Posterior vena cava (tissue), 2 donors: Measurements from ENCODE around the gene PGAP3. TPM values are rescaled to one million over a fixed set of nuclear protein-coding genes. Genes with fewer than 3 reads are reported as not detected.
"Not testable (repeated sequence)": the region's sequence is repeated elsewhere in the genome, so short reads cannot be mapped to it uniquely, and the experiment has no call there.

Source experiments
- DNase-seq: peaks from one replicate; pipeline ENCODE4 v3.0.0-alpha.2; 2020; ENCODE audit warnings: low spot score
- intact Hi-C, 2 donors: fragments of 100-400 bp; cut with DNase I; formaldehyde crosslinking; loops; one replicate each; pipeline versions ENCODE4 v1.14.1 to v1.14.2; 2022 to 2023
- total RNA-seq, 2 donors: library from RNA; stranded (reverse); fragmentation: NEBNext Ultra II Directional; extraction: Animal tissue kit (Norgen Biotek cat#: 25700); gene quantifications; one replicate each; pipeline ENCODE4 v1.2.1, GENCODE V29; 2021
- donor health status: DM: yes; HTN: yes; CAD: no.
- donor health status: DM: yes; HTN: yes; CAD: no.

The PGAP3 gene
- total RNA-seq, 2 donors from 2014 or later: 12.0 to 12.3 TPM

DNA sequence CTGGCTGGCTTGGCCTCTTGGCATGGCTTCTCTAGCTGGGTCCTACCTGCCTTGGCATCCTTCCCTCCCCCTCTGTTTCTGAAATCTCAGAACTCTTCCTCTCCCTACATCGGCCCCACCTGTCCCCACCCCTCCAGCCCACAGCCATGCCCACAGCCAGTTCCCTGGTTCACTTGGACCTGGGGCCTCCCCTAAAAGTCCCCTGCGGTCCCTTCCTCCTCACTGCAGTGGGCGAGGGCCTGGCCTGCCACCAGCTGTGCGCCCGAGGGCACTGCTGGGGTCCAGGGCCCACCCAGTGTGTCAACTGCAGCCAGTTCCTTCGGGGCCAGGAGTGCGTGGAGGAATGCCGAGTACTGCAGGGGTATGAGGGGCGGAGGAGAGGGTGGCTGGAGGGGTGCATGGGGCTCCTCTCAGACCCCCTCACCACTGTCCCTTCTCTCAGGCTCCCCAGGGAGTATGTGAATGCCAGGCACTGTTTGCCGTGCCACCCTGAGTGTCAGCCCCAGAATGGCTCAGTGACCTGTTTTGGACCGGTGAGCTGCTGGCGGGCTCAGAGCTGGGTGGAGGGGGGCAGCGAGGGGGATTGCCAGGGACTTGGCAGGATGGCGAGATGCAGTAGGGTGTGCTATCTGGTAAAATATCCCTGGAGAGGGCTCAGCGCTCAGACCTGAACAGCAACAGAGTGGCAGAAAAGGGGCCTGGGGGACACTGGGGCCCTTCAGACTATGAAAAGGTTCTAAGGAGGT, 28.4 kb upstream of the PGAP3 start:
- DNase-seq: no peak

DNA sequence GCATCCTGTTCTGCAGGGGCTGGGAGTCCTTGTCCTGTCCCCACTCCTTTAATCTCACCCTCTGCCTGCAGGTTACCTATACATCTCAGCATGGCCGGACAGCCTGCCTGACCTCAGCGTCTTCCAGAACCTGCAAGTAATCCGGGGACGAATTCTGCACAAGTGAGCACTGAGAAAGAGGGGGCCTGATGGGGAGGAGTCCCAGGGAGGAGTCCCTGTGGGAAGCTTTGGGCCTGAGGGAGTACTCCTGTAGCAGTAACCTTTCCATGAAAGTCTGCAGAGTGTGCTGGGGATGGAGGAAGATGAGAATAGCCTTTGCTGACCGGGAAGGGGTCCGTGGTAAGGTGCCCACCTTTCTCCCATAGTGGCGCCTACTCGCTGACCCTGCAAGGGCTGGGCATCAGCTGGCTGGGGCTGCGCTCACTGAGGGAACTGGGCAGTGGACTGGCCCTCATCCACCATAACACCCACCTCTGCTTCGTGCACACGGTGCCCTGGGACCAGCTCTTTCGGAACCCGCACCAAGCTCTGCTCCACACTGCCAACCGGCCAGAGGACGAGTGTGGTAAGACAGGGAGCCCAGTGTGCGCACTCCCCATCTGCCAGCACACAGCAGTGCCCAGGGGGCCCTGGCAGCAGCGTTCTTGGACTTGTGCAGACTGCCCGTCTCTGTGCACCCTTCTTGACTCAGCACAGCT, 27.7 kb upstream of the PGAP3 start:
- DNase-seq: no peak
- intact Hi-C loops: no loop called here

More for the DNA sequence above, 28.4 kb upstream of the PGAP3 start:
- intact Hi-C loops: no loop called here

DNA sequence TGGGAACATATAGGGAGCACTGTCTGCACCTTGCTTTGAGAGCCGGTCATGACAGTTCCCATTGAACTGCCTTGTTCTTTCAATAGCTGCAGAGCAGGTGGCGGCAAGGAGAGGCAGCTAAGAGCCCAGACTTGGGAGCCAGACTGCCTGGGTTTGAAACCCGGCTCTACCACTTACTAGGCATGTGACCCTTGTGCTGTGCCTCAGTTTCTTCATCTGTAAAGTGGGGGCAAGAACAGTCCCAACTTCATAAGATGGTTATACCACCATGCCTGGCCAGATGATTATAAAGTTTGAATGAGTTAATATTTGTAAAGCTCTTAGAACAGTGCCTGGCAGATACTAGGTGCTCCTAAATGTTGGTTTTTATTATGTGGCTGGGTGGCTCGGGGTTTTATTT, 26.4 kb upstream of the PGAP3 start:
- DNase-seq: no peak

GRCh38 chr17:39711851-39712250, 24.0 kb upstream of the PGAP3 start:
- intact Hi-C loops: no loop called here
- no peak for DNase-seq

More for the DNA sequence above, 26.4 kb upstream of the PGAP3 start:
- intact Hi-C loops: no loop called here

- intact Hi-C loops, DNase-seq: not testable (repeated sequence)
These were observed 23.2 kb upstream of the PGAP3 start for GRCh38 chr17:39711071-39711470.

GRCh38 chr17:39709998-39710964, 22.4 kb upstream of the PGAP3 start:
- intact Hi-C loops: loop anchor here in 1 of 2 donors (1.0 kb wide), 1 partner anchor 21 kb away; no protein-coding TSS in a partner anchor
- DNase-seq: no peak

- intact Hi-C loops: no loop called here
- no peak for DNase-seq
These were observed 21.6 kb upstream of the PGAP3 start for GRCh38 chr17:39709319-39709997.

GRCh38 chr17:39706921-39707337, 19.1 kb upstream of the PGAP3 start:
- intact Hi-C loops: no loop called here
- no peak for DNase-seq

GRCh38 chr17:39706383-39706782, 18.5 kb upstream of the PGAP3 start:
- no peak for DNase-seq
- intact Hi-C loops: no loop called here

DNA sequence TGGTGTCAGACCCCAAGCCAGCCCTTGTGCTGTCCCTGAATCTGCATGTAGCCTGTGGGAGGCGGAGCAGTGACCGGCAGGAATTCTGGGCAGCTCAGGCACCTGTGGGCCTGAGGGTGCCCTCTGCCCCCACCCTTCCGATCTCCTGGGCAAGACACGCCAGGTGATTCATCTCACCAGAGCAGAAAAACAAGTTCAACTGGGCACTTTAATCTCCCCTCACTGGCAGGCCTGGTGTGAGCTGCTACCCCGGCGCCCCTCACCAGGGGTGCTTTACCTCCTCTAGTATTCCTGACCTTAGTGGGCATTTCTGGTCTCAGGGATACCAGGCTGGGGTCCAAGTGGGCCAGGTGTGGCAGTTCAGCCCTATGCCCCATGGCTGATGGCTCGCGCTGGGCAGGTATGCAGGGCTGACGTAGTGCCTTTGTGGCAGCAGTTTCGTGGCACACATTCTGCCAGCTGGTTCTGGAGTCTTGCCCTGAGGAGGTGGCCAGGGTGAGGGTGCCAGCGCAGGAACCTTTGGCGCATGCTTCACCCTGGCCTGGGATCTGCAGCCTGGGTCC, 18.0 kb upstream of the PGAP3 start:
- DNase-seq: no peak
- intact Hi-C loops: no loop called here

DNA sequence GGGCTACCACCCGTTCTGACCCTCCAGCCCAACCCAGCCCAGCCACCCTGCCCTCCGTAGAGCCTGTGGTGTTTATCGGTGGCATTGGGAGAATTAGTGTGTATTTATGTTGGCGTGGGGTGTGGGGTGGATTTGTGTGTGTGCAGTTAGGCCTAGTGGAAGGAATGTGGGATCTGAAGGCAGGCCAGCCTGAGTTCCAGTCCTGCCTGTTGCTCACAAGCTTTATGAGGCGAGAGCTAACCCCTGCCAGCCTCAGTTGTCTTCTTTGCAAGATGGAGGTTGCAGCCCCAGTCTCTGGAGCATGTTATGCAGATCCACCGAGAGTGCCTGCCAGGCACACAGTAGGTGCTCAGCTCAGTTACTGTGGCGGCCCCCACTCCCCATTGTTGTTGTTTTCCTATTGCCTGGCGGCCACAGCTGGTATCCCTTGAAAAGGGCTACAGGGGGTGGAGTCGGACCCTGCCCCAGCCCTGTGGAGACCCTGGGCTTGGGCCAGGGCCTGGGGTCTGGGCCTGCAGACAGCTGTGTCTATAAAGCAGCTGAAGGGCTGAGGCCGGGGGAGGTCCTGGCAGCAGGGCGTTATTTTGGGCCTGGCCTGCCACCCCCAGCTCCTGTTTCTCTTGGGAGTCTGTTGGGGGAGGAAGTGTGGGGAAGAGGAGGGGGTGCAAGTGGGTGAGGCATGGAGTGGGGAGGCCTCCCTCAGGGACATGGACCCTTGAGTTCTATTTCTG, 17.1 kb upstream of the PGAP3 start:
- no peak for DNase-seq

DNA sequence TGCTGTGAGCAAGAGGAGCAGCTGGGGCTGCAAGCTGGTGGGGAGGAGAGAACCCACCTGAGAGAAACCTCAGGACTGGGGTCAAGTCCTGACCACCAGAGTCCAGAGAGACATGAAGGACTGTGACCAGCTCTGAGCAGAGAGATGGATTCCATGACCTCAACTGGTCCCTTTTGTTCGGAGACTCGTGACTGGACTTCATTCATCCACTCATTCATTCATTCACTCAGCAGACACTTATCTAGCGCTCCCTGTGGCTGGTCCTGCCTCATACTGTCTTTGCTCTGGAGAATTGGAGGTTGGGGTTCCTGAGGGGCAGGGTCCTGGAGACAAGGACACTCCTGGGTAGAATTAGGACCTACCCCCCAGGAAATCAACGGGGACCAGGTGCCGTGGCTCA, 16.1 kb upstream of the PGAP3 start:
- intact Hi-C loops: loop anchor here in 1 of 2 donors (5.0 kb wide), 1 partner anchor 792 kb away; no protein-coding TSS in a partner anchor
- DNase-seq: no peak

More for the DNA sequence above, 17.1 kb upstream of the PGAP3 start:
- intact Hi-C loops: loop anchor here in 1 of 2 donors (5.0 kb wide), 1 partner anchor 793 kb away; no protein-coding TSS in a partner anchor

DNA sequence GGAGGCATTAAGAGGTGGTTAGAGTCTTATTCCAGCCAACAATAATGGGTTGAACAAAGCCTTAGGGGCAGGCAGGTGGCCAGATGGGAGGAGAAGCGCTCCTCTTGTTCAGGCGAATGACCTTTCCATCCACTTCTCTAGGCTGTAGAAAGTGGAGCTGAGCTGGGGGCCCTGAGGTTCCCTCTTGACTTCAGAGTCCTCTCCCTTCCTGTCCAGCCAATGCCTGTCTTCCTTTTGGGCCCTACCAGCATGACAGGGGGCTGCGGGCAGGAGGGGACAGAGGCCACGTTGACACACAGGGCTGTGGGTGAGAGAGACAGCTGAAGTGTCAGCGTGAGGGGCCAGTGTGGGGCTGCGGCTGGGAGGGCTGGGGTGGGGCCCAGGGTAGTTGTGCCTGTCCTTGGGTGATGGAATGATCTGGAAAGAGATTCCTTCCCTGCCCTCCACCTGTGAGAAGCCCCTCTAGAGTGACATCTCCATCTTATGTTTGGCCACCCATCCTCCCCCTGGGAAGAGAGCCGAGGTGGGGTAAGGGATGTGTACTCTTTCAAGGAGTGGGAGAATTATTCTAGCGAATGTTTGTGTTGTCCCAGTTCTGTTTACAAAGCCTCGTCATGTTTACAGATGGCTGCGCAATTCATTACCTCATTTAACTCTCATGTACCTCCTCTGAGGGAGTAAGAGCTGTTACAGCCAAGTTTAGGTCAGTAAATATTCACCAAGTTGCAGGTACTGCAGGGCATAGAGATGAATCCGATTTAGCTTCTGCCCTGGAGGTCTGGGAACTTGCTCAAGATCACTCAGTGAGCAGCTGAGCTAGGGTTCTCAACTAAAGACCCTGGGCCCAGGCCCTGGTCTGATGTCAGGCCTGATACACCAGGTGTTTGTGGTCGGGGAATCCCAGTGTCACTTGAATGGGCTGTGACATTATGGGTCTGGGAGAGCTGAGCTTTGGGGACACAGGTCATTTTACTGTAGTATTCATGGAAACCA, 15.3 kb upstream of the PGAP3 start:
- intact Hi-C loops: loop anchor here in 1 of 2 donors (5.0 kb wide), 1 partner anchor 791 kb away; no protein-coding TSS in a partner anchor

DNA sequence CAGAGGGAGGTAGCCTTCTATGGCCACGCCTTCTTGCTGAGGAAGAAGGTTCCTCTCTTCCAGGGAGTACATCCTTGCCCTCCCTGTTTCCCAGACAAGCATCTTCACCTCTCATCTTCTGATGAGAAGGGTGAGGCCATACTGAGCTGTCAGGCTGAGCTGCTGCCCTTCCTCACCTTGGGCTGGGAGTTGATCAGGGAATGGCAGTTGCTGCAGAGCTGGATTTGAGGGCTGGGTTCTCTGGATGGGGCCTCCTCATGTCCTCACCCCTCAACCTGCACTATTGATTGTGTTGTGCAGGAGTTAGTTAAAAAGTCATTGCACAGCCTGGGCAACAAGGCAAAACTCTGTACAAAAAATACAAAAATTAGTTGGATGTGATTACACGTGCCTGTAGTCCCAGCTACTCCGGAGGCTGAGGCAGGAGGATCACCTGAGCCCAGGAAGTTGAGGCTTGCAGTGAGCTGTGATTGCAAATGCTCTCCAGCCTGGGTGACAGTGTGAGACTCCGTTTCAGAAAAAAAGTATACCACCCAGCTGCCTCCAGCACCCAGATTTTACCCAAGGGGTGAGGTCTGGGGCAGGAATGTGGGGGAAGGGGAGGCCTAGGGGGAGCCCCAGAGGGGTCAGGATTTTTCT, 14.0 kb upstream of the PGAP3 start:
- no peak for DNase-seq
- intact Hi-C loops: loop anchor here in 1 of 2 donors (5.0 kb wide), 1 partner anchor 790 kb away; no protein-coding TSS in a partner anchor

More for the DNA sequence above, 15.3 kb upstream of the PGAP3 start:
- DNase-seq: no peak

GRCh38 chr17:39701012-39701783, 13.3 kb upstream of the PGAP3 start:
- intact Hi-C loops: loop anchor here in 1 of 2 donors (5.0 kb wide), 1 partner anchor 789 kb away; no protein-coding TSS in a partner anchor
- no peak for DNase-seq
